DMS79 (cell line): ENCODE measurements around the gene SCO2.
A peak's percentile ranks its signal among the peaks of the same experiment; 100 is the strongest.
"Not testable (repeated sequence)": the region's sequence is repeated elsewhere in the genome, so short reads cannot be mapped to it uniquely, and the experiment has no call there.

Experiments used
- DNase-seq: peaks from one replicate; lab custom pipeline; 2025; lab: John Stamatoyannopoulos, UW

Gene SCO2

GRCh38 chr22:50550395-50550794 lies 25.0 kb upstream of the SCO2 start:
- DNase-seq = no peak

DNA sequence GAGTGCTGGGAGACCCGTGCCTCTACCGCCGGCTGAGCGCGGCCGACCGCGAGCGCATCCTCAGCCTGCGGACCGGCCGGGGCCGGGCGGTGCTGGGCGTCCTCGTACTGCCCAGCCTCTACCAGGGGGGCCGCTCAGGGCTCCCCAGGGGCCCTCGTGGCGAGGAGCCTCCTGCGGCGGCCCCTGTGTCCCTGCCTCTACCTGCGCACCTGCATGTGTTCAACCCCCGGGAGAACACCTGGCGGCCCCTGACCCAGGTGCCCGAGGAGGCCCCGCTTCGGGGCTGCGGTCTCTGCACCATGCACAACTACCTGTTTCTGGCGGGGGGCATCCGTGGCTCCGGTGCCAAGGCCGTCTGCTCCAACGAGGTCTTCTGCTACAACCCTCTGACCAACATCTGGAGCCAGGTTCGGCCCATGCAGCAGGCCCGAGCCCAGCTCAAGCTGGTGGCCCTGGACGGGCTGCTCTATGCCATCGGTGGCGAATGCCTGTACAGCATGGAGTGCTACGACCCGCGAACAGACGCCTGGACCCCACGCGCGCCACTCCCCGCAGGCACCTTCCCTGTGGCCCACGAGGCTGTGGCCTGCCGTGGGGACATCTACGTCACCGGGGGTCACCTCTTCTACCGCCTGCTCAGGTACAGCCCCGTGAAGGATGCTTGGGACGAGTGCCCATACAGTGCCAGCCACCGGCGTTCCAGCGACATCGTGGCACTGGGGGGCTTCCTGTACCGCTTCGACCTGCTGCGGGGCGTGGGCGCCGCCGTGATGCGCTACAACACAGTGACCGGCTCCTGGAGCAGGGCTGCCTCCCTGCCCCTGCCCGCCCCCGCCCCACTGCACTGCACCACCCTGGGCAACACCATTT lies 23.8 kb upstream of the SCO2 start:
- DNase-seq = no peak

- DNase-seq = no peak
Measured at GRCh38 chr22:50548040-50548920, 22.9 kb upstream of the SCO2 start.

DNA sequence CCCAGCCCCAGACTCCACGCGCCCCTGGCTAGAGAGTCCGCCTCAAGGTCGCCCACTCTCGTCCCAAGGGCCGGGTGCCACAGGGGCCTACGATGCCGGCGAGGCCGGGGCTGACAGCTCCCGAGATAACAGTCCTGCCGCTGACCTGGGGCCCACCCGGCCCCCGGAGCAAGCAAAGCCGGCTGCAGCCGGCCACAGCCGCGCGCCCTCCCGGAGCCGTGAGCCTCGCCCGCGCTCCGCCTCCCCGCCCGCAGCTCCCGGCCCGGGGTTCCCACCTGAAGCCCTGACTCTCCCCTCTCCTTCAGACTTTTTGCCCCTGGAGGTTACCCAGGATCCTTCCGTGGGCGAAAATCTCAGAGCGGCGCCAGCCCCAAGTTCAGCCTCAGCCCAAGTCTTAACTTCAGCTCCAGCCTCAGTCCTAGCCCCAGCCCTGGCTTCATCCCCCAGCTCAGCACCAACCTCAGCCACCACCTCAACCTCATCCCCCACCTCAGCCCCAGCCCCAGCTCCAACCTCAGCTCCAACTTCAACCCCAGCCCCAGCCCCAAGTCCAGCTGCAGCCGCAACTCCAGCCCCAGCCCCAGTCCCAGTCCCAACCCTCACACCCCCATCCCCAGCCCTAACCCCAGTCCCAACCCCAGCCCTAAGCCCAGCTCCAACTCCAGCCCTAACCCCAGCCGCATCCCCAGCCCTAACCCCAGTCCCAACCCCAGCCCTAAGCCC lies 22.0 kb upstream of the SCO2 start:
- DNase-seq = no peak

GRCh38 chr22:50546326-50547262 lies 21.2 kb upstream of the SCO2 start:
- DNase-seq = no peak

DNA sequence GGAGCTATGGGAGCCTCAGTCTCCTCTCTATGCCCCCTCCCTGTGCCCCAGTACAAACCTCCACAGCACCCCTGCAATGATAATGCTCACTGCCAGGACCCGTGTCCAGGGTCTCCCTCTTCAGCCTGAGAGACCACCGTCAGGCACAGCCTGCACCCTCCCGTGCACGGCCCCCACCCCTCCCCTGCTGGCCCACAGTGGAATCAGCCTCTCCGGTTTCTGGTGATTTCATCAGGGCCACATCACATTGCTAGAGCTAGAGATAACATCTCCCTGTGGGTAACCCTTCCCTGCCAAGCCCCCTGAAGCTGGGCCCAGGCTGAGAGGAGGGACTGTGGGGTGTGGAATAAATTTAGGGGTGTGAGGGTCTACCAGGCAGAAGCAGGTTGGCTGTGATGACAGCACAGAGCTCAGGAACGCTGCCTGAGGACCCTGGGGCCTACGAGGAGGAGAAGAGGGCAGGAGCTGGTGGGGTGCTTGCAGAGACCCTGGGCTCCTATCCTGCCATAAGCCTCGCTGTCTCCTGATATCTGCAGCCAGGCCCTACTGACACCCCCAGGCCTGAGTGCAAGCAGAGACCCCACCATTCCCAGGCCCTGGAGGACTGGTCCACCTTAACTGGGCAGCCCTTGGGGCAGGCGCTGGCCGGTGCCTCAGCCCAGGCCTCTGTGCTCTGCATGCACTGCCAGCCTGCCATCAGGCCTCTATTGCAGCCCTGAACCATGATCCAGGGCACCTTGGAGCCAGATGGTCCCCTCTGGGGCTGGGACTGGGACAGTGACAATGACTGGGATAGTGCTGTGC lies 20.3 kb upstream of the SCO2 start, which contains the start of gene KLHDC7B:
Gene KLHDC7B (plus strand): TSS at position 378 of the 804 bp plus-strand sequence. CDS start 345 bp downstream, at position 723.
- DNase-seq = no peak

DNA sequence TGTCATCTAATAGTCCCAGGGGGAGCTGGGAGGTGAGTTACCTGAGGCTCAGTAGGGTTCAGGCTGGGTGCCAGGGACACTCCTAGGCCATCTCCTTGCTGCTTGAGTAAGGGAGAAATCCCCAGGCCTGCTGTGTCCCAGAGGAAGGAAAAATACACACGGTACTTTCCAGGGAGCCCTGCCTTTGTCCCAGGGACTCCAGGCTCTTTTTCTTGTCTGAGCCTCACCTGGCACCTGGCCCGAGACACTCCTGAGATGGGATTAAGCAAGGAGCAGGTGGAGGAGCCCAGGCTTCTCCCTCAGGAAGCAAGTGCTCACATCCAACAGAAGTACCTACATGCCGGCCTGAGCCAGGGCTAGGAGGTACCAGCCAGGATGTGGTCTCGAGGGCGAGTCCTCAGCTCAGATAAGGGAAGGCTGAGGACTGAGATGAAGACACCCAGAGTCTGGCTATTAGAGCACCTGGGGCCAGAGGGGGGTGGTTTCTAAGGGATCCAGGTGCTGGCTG lies 19.4 kb upstream of the SCO2 start:
- DNase-seq = peak; percentile 73

- no peak for DNase-seq
Measured at GRCh38 chr22:50544078-50544745, 18.8 kb upstream of the SCO2 start.

DNA sequence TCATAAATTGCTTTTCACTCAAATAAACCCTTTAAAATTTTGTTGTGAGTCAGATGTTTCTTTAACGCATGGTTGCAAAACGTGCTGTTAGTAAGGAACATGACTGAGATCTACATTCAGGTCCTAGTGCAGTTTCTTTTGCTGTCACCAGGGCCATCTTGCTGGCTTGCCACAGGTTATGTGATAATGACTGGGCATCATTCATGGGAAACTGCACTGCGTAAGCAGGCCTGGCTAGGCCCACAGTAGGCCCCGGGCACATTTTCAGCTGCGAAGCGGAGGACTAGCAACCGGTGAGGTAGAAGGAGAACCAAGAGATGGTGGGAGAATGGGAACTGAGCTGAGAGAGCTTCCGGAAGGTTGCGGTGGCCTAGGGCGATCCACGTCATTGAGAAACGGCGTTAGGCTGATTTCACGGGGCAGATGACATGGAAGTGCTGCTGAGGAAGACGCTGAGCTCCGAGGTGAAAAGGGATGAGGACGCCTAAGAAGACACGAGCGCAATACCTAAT lies 17.1 kb upstream of the SCO2 start:
- DNase-seq = no peak

GRCh38 chr22:50541667-50542026 lies 16.2 kb upstream of the SCO2 start:
- DNase-seq = not testable (repeated sequence)

DNA sequence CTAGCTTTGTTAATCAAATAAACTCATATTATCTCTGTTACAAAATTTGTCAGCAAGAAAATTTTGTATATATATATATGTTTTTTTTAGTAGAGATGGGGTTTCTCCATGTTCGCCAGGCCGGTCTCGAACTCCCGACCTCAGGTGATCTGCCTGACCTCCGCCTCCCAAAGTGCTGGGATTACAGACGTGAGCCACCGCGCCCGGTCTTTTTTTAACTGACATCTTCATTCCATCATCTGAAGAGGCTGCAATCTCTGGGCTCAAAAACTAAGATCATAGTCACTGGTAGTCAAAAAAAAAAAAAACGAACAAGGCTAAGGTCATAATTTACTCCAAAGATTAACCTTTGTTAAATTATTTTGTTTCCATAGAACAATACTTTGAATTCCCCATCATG lies 15.0 kb upstream of the SCO2 start:
- no peak for DNase-seq

GRCh38 chr22:50537765-50538164 lies 12.4 kb upstream of the SCO2 start:
- DNase-seq = no peak

DNA sequence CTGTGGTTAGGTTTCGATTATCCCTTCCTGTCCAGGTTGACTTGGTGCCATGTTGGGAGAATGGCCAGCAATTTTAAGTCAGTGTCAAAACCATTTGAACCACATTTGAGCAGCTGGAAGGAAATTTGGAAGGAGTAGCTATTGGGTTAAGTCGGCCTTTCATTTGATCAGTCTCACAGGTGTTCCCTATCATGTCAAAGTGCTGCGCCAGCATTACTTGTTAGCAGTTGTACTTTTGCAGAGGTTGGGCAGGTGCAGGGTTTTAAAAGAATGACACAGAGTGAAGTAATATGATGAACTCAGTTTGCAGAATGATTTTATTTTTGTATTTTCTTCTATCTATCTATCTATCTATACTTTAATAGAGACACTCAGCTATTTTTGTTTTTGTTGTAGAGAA lies 10.8 kb upstream of the SCO2 start:
- DNase-seq = no peak

- DNase-seq = no peak
Measured at GRCh38 chr22:50535113-50535512, 9.7 kb upstream of the SCO2 start.

DNA sequence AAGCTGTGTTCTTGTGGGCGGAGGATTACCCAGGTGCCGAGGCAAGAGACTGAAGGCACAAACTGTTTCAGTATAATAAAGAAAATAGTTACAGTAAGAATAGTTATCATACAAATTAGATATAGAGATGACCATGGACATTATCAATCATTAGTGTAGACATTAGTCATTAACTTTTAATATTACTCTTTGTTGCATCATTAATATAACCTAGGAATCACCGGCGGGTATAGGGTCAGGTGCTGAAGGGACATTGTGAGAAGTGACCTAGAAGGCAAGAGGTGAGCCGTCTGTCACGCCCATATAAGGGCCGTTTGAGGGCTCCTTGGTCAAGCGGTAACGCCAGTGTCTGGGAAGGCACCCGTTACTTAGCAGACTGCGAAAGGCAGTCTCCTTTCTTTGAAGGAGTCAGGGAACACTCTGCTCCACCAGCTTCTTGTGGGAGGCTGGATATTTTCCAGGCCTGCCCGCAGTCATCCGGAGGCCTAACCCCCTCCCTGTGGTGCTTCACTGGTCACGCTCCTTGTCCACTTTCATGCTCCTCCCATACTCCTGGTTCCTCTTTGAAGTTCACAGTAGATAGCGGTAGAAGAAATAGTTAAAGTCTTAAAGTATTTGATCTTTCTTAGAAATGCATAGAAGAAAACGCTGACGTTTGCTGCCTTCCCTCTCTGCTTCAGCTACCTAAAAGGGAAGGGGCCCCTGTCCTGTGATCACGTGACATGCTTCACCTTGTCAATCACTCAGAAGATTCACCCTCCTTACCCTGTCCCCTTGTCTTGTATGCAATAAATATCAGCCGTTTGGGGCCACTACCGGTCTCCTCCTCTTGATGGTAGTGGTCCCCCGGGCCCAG lies 8.7 kb upstream of the SCO2 start:
- not testable (repeated sequence) for DNase-seq

DNA sequence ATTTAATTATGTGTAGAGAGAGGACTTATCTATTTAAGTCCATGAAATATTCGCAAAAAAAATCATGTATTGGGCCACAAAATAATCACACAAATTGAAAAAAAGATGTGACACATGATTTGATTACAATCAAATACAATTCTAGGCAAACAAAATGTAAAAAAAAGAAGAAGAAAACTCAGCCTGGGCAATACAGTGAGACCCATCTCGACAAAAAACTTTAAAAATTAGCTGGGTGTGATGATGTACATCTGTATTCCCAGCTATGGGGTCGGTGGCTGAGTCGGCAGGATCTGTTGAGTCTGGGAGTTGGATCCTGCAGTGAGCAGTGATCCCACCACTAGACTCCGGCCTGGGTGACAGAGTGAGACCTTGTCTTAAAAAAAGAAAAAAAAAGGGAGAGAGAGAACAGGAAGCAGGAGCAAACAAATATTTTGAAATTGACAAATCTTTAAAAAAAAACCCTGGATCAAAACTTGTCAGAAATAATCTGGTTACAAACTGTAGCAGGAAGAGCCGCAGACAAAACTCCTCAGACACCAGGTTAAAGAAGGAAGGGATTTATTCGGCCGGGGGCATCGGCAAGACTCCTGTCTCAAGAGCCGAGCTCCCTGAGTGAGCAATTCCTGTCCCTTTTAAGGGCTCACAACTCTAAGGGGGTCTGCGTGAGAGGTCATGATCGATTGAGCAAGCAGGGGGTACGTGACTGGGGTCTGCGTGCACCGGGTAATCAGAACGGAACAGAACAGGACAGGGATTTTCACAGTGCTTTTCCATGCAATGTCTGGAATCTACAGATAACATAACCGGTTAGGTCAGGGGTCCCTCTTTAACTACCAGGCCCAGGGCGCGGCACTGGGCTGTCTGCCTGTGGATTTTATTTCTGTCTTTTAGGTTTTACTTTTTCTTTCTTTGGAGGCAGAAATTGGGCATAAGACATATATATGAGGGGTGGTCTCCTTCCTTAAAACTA lies 7.7 kb upstream of the SCO2 start:
- no peak for DNase-seq
